HG03354 (cell line): ENCODE results near the gene OR52I2.

Experiments
- ATAC-seq: cut with Tn5 transposase; IDR thresholded peaks from one replicate; pipeline ENCODE4 v1.9.1; 2021; ENCODE audit warnings: mild to moderate bottlenecking; ENCODE audit not compliant: unreplicated experiment, poor library complexity, severe bottlenecking

OR52I2 gene

GRCh38 chr11:4581443-4581842 is at the start of gene OR52I2:
OR52I2 (plus strand) TSS chr11:4581743.
- no peak for ATAC-seq

GRCh38 chr11:4539603-4540219 is 41.8 kb upstream of the OR52I2 start:
- peak; percentile 85 for ATAC-seq

DNA sequence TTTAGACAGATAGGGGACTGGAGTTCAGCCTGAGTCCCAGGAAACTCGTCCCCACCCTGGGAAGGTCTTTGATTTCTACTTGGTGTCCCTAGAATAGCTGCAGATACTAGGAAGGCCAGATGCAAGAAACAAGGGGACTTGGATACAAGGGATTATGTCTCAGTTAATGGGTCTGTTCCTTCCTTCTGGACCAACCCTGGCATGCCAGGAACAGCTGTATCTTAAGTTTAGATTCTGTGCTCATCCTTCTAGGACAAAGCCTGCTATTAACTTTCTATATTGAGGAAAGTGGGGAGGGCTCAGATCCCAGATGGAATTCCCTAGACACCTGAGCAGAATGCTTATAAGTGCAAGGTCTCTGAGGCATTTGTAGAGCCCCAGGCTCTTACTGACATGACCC is 40.5 kb upstream of the OR52I2 start:
- ATAC-seq, result no peak

DNA sequence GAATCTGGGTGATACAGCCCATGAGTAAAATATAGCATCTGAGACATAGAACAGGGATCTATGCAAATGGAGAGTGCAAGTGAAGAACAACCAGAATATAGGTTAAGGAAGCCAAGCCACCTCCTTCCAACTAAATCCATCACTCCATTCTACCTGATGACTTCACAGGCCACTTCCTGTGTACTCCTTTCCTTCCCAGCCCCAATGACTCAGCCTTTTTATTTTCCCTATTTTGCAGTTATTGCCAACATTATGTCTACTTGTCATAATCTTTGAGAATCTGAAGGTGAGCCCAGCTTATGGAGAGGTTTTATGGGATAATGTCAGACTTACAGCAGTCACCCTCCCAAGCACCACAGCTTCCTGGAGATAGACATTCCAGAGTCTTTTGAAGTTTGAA is 38.0 kb upstream of the OR52I2 start:
- no peak for ATAC-seq

DNA sequence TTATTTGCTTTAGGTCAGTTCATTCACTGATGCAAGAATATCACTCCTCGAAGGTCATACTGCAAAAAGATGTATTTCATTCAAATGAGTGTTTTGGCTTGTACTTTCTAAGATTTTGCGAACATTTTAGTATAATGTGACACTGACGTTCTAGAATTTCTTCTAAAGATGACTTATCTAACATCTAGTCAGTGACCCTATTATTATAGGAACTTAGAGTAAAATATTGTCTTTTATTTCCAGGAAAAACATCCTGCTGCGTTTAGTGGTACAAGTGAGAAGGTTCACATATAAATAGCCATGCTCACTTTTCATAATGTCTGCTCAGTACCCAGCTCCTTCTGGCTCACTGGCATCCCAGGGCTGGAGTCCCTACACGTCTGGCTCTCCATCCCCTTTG is 36.7 kb upstream of the OR52I2 start, which contains the start of gene OR52M1:
Gene OR52M1 (plus strand): TSS at position 301 of the 400 bp plus-strand sequence. CDS start 0 bp downstream, at position 301.
- no peak for ATAC-seq

GRCh38 chr11:4546878-4547277 is 34.7 kb upstream of the OR52I2 start:
- ATAC-seq, result no peak

GRCh38 chr11:4547416-4547815 is 34.1 kb upstream of the OR52I2 start:
- ATAC-seq, result no peak

GRCh38 chr11:4551346-4551979 is 30.1 kb upstream of the OR52I2 start:
- no peak for ATAC-seq

DNA sequence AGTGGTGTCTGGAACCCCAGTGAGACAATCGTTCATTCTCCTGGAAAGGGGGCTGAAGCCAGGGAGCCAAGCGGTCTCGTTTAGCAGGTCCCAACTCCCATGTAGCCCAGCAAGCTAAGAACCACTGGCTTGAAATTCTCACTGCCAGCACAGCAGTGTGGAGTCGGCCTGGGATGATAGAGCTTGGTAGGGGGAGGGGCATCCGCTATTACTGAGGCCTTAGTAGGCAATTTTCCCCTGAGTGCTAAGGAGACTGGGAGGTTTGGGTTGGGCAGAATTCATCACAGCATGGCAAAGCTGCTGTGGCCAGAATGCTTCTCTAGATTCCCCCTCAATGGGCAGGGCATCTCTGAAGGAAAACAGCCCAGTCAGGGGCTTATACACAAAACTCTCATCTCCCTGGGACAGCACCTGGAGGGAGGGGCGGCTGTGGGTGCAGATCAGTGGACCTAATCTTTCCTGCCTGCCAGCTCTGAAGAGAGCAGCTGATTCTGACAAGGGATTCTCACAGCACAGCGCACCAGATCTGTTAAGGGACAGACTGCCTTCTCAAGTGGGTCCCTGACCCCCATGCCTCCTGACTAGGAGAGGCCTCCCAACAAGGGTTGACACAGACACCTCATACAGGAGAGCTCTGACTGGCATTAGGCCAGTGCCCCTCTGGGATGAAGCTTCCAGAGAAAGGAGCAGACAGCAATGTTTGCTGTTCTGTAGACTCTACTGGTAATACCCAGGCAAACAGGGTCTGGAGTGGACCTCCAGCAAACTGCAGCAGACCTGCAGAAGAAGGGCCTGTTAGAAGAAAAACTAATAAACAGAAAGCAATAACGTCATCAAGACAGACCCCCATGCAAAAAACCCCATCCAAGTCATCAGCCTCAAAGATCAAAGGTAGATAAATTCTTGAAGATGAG is 21.8 kb upstream of the OR52I2 start:
- ATAC-seq, result no peak

DNA sequence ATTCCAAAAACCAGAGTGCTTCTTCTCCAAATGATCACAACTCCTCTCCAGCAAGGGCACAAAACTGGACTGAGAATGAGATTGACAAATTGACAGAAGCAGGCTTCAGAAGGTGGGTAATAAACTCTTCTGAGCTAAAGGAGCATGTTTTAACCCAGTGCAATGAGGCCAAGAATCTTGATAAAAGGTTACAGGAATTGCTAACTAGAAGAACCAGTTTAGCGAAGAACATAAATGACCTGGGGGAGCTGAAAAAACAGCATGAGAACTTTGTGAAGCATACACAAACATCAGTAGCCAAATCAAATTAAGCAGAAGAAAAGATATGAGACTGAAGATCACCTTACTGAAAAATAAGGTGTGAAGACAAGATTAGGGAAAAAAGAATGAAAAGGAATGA is 21.1 kb upstream of the OR52I2 start:
- ATAC-seq, result no peak

- ATAC-seq, result no peak
These were observed 16.2 kb upstream of the OR52I2 start for GRCh38 chr11:4565371-4565770.

DNA sequence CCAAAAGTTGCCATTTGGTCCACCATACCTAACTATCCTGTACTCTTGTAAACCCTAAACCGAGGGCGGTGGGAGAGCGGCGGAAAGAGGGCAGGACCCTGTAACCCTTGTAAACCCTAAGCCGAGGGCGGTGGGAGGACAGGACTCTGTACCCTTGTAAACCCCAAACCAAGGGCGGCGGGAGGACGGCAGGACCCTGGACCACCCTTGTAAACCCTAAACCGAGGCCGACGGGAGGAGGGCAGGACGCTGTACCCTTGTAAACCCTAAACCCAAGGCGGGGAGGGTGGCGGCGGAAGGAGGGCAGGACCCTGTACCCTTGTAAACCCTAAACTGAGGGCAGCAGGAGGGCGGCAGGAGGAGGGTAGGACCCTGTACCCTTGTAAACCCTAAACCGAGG is 12.5 kb upstream of the OR52I2 start:
- no peak for ATAC-seq

DNA sequence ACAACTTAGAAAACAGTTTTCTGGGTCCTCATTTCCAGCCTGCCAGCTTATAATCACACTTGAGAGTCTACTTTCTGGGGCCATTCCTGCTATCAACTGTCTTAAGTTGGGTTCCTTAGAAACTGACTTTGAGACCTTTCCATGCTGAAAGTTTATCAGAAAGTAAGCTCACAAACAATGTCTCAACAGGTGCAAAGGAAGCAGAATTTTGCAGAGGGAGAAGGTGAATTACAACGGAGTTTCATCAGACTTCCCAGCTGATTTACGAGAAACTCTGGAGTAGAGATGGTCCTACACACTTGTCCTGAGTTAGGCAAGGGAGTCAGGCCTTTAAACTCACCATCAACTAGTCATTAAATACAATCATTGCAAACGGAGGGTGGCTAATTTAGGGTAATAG is 4.7 kb upstream of the OR52I2 start:
- ATAC-seq, result no peak

- no peak for ATAC-seq
These were observed 3.8 kb upstream of the OR52I2 start for GRCh38 chr11:4577761-4578160.

GRCh38 chr11:4578624-4579023 is 2.9 kb upstream of the OR52I2 start:
- no peak for ATAC-seq

DNA sequence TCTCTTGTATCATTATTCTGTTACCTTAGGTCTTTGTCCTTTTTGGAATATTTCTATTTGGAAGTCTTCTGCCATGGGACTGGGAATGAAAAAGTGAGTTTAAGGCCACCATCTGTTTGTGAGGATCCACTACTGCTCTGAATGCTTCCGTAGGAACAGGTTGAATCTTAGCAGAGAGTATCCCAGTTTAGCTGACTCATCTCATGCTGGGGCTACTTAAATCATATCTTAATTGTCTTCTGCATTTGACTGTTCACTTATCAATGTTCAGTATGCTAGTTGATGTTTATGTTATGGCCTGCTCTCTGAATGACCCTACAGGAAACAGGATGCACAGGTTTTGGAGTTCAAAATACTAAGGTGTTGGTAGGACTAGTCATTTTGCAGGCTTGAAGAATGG is 1.4 kb upstream of the OR52I2 start:
- ATAC-seq, result no peak

- ATAC-seq, result no peak
These were observed 7.5 kb downstream of the OR52I2 start for GRCh38 chr11:4589017-4589416.

DNA sequence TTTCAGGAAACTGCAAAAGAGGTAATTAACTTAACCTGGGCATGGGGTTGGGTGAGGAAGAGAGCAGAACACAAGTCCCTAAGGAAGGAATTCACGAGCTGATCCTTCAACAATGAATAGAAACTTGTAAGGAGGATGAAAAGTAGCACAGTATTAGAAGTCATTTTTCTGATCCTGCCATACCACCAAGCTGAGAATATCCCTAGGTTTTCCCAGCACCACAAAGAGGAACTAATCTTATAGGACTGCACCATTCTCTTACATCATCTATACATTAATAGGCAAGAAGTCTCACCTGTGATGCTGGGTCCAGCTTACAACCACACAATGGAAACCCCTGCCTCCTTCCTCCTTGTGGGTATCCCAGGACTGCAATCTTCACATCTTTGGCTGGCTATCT is 12.2 kb downstream of the OR52I2 start, which contains the start of gene OR52I1:
Gene OR52I1 (plus strand): TSS at position 301 of the 400 bp plus-strand sequence. CDS start 0 bp downstream, at position 301.
- ATAC-seq, result no peak

DNA sequence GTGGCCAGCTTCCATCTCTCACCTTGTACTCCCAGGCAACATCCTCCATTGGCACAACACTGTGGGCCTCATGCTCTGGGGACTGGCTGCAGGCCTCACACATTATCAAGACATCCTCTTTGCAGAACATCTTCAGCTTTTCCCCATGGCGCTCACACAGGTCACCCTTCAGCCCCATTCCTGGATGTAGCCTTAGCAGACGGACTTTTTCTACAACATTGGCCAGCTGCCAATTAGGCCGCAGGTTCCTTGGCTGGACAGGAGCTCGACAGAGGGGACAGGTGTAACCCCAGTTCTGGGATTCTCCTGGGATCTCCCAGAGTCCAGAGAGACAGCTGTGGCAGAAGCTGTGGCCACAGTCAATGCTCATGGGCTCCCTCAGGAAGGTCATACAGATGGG is 23.5 kb downstream of the OR52I2 start:
- no peak for ATAC-seq

GRCh38 chr11:4606231-4607015 is 24.9 kb downstream of the OR52I2 start:
- no peak for ATAC-seq
